ENCODE measurements around the gene GRB7. TPM values are rescaled to one million over a fixed set of nuclear protein-coding genes. Genes with fewer than 3 reads are reported as not detected.

Gene GRB7
- total and polyA plus RNA-seq, 12 donors: 0.06 to 1.2 (median 0.25) TPM; not detected in 5

DNA sequence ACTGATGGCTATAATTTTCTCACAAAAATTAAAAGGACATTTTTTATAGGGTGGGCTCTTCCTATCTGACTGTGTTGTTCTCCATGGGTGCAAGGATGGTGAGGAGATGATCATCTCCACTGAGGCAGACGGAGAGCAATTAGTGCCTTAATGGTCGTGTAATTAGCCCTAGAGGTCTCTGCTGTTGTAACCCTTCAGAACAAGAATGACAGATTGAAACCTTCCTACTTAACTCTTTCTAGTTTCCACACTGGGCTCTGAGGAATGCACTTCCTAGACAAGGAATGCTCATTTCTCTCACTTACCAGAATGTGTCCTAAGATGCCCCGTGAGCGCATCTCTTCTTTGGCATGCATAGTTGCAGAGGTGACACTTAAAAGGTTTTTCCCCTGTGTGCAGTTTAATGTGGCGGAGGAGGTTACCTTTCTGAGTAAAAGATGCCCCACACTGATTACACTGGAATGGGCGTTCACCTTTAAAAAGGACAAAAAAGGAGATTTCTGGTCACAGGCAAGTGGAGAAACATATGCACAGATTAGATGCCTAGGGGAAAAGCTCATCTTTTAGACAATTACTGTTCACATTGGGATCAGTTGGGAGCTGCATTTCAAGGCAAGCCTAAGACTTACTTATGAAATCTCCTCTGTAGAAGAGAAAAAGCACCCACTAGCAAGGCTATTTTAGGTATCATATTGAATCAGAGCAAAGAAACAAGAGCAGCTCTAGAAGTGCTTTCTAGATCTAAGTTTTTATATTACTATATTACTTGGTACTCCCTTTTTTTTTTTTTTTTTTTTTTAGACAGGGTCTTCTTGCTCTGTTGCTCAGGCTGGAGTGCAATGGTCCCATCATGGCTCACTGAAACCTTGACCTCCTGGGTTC lies 53.6 kb downstream of the GRB7 start:
- WGBS, 4 donors: 32 to 49% (median 39%) methylated on average over 6 of the region's 6 CpGs
- H3K4me1 ChIP-seq (replicated peaks in 1 of 2): no peaks in the 10 kb centered on the region
- H3K9me3 ChIP-seq (replicated peaks in 1 of 3): no peaks in the 10 kb centered on the region
- H3K27me3 ChIP-seq: peaks cover 3% of the 10 kb centered on the region
- DNase-seq: no peak
- no peak for TF ChIP-seq POLR2A (IDR thresholded peaks at IDR 0.05)
- no peak for TF ChIP-seq CTCF (IDR thresholded peaks at IDR 0.05)
- H3K27ac ChIP-seq: no peak overlapping the region
- H3K4me3 ChIP-seq: no peak overlapping the region
- intact Hi-C loops (cut with DNase I): no loop called here
- H3K36me3 ChIP-seq (replicated peaks in 1 of 2): no peaks in the 10 kb centered on the region

DNA sequence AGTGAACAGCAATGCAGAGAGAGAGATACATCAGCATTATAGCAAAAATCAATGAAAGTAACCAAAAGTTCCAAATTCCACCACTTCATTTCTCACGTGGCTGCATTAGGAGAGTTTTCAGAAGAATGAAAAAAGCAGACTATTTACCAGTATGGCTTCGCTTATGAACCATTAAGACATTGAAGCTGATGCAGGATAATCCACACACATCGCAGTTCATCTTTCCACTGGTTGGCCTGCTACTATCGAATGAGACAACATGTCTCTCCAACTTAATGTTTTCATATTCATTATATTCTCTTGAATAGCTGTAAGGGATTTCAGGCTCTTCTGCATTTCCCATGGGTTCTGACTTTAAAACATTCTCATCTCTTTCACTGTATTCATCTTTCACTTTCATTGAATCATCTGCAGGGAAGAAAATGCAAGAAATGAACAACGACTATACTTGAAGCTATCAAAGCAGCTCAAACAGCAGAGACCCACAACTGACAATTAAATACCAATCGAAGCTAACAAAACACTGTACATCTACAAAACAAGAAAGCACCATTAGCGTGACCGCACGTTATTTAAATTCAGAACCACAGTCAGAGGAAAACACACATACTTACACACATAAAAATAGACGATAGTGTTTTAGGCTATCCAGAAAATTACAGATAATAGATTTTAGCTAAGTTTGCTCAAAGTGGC lies 54.9 kb downstream of the GRB7 start:
- H3K27ac ChIP-seq: no peak overlapping the region
- H3K27me3 ChIP-seq: peaks cover 3% of the 10 kb centered on the region
- no peaks in the 10 kb centered on the region for H3K36me3 ChIP-seq (replicated peaks in 1 of 2)
- TF ChIP-seq POLR2A (IDR thresholded peaks at IDR 0.05): no peak
- no peaks in the 10 kb centered on the region for H3K4me1 ChIP-seq (replicated peaks in 1 of 2)
- no peak for DNase-seq
- intact Hi-C loops (cut with DNase I): no loop called here
- no peak overlapping the region for H3K4me3 ChIP-seq
- WGBS, 4 donors: 77 to 80% (median 79%) methylated on average over 10 of the region's 10 CpGs
- H3K9me3 ChIP-seq (replicated peaks in 1 of 3): no peaks in the 10 kb centered on the region

GRCh38 chr17:39793301-39793872 lies 55.6 kb downstream of the GRB7 start:
- 45 to 56% (median 52%) methylated on average over 3 of the region's 3 CpGs for WGBS, 4 donors
- Histone ChIP-seq H3K9me3 (replicated peaks in 1 of 3) (no peaks in the 10 kb centered on the region), H3K4me1 (replicated peaks in 1 of 2) (no peaks in the 10 kb centered on the region), H3K4me3 (no peak overlapping the region), H3K27ac (no peak overlapping the region), H3K27me3 (peaks cover 3% of the 10 kb centered on the region), H3K36me3 (replicated peaks in 1 of 2) (no peaks in the 10 kb centered on the region)
- DNase-seq: no peak
- TF ChIP-seq CTCF (IDR thresholded peaks at IDR 0.05) (no peak), POLR2A (IDR thresholded peaks at IDR 0.05) (no peak)
- intact Hi-C loops (cut with DNase I): no loop called here

GRCh38 chr17:39794249-39794970 lies 56.7 kb downstream of the GRB7 start:
- intact Hi-C loops (cut with DNase I): no loop called here
- H3K4me3 ChIP-seq: no peak overlapping the region
- TF ChIP-seq CTCF (IDR thresholded peaks at IDR 0.05): no peak
- no peak for TF ChIP-seq POLR2A (IDR thresholded peaks at IDR 0.05)
- H3K27me3 ChIP-seq: peaks cover 1% of the 10 kb centered on the region
- no peaks in the 10 kb centered on the region for H3K4me1 ChIP-seq (replicated peaks in 1 of 2)
- 75 to 84% (median 78%) methylated on average over 2 of the region's 2 CpGs for WGBS, 4 donors
- DNase-seq: no peak
- H3K36me3 ChIP-seq (replicated peaks in 1 of 2): no peaks in the 10 kb centered on the region
- H3K27ac ChIP-seq: no peak overlapping the region
- H3K9me3 ChIP-seq (replicated peaks in 1 of 3): no peaks in the 10 kb centered on the region

Small RNA genes lying within 50 kb of the gene (microRNA-seq; reads per million reads assigned to microRNA genes)
- 0 to 1.9 (median 1.1) reads per million in 3 donors for gene MIR4728

Small RNA genes lying within 50 kb of the gene (small RNA-seq; reads per million reads assigned to genes)
- 0 reads per million in 2 donors for gene MIR4728

Other genes with a start within 250 kb of the GRB7 start
- gene NEUROD2, start 130.0 kb upstream of the GRB7 start, total RNA-seq: not detected
- gene NEUROD2, start 130.0 kb upstream of the GRB7 start, polyA plus RNA-seq: under 1 TPM in 1 of 3 donors, not detected in 2; 0.08 TPM
- gene PPP1R1B, start 111.0 kb upstream of the GRB7 start, total RNA-seq: 10 to 100 TPM in 3 of 9 donors, 1 to 10 TPM in 3, under 1 TPM in 2, not detected in 1; 0.32 to 39.7 (median 3.4) TPM
- gene PPP1R1B, start 111.0 kb upstream of the GRB7 start, polyA plus RNA-seq: 10 to 100 TPM; 37.5 to 58.0 (median 46.9) TPM
- gene STARD3, start 100.8 kb upstream of the GRB7 start, total RNA-seq: 100 to 1,000 TPM in 3 of 9 donors, 10 to 100 TPM in 6; 38.6 to 129 (median 85.1) TPM
- gene STARD3, start 100.8 kb upstream of the GRB7 start, polyA plus RNA-seq: 100 to 1,000 TPM; 101 to 220 (median 102) TPM
- 10 to 100 TPM in 1 of 9 donors, 1 to 10 TPM in 5, under 1 TPM in 2, not detected in 1; 0.78 to 13.6 (median 1.6) TPM for gene TCAP, start 72.6 kb upstream of the GRB7 start, total RNA-seq
- gene TCAP, start 72.6 kb upstream of the GRB7 start, polyA plus RNA-seq: 10 to 100 TPM in 1 of 3 donors, 1 to 10 TPM in 1, under 1 TPM in 1; 0.92 to 13.4 (median 2.9) TPM
- gene PNMT, start 69.5 kb upstream of the GRB7 start, total RNA-seq: 100 to 1,000 TPM in 3 of 9 donors, 10 to 100 TPM in 1, 1 to 10 TPM in 3, under 1 TPM in 1, not detected in 1; 0.47 to 366 (median 8.4) TPM
- gene PNMT, start 69.5 kb upstream of the GRB7 start, polyA plus RNA-seq: 100 to 1,000 TPM; 185 to 593 (median 477) TPM
- 10 to 100 TPM; 15.1 to 35.1 (median 22.4) TPM for gene PGAP3, start 49.9 kb upstream of the GRB7 start, total RNA-seq
- 10 to 100 TPM in 2 of 3 donors, 1 to 10 TPM in 1; 7.6 to 24.2 (median 23.0) TPM for gene PGAP3, start 49.9 kb upstream of the GRB7 start, polyA plus RNA-seq
- gene ERBB2, start 37.9 kb upstream of the GRB7 start, total RNA-seq: 10 to 100 TPM in 6 of 9 donors, 1 to 10 TPM in 3; 7.4 to 16.9 (median 12.1) TPM
- gene ERBB2, start 37.9 kb upstream of the GRB7 start, polyA plus RNA-seq: 10 to 100 TPM in 1 of 3 donors, 1 to 10 TPM in 2; 4.8 to 12.3 (median 8.3) TPM
- 100 to 1,000 TPM in 1 of 9 donors, 10 to 100 TPM in 8; 41.9 to 210 (median 47.4) TPM for gene MIEN1, start 7.4 kb upstream of the GRB7 start, total RNA-seq
- 100 to 1,000 TPM in 2 of 3 donors, 10 to 100 TPM in 1; 79.9 to 130 (median 108) TPM for gene MIEN1, start 7.4 kb upstream of the GRB7 start, polyA plus RNA-seq
- 1 to 10 TPM in 5 of 9 donors, under 1 TPM in 4; 0.06 to 3.6 (median 1.0) TPM for gene IKZF3, start 126.4 kb downstream of the GRB7 start, total RNA-seq
- gene IKZF3, start 126.4 kb downstream of the GRB7 start, polyA plus RNA-seq: under 1 TPM; 0.37 to 0.88 (median 0.46) TPM
- gene ZPBP2, start 130.3 kb downstream of the GRB7 start, total RNA-seq: not detected
- gene ZPBP2, start 130.3 kb downstream of the GRB7 start, polyA plus RNA-seq: not detected
- 1 to 10 TPM in 5 of 9 donors, under 1 TPM in 3, not detected in 1; 0.53 to 3.0 (median 1.1) TPM for gene GSDMB, start 180.7 kb downstream of the GRB7 start, total RNA-seq
- 10 to 100 TPM in 2 of 3 donors, under 1 TPM in 1; 0.51 to 11.7 (median 10.0) TPM for gene GSDMB, start 180.7 kb downstream of the GRB7 start, polyA plus RNA-seq
- gene ORMDL3, start 189.7 kb downstream of the GRB7 start, total RNA-seq: 10 to 100 TPM; 29.1 to 76.7 (median 51.6) TPM
- gene ORMDL3, start 189.7 kb downstream of the GRB7 start, polyA plus RNA-seq: 100 to 1,000 TPM in 1 of 3 donors, 10 to 100 TPM in 2; 40.4 to 102 (median 52.1) TPM
- gene LRRC3C, start 189.8 kb downstream of the GRB7 start, total RNA-seq: not detected
- gene LRRC3C, start 189.8 kb downstream of the GRB7 start, polyA plus RNA-seq: not detected
- 1 to 10 TPM in 4 of 9 donors, under 1 TPM in 1, not detected in 4; 0.14 to 2.2 (median 1.4) TPM for gene GSDMA, start 225.1 kb downstream of the GRB7 start, total RNA-seq
- gene GSDMA, start 225.1 kb downstream of the GRB7 start, polyA plus RNA-seq: under 1 TPM in 2 of 3 donors, not detected in 1; 0.20 to 0.53 TPM
- 100 to 1,000 TPM in 4 of 9 donors, 10 to 100 TPM in 5; 78.8 to 123 (median 98.2) TPM for gene PSMD3, start 242.9 kb downstream of the GRB7 start, total RNA-seq
- 100 to 1,000 TPM in 1 of 3 donors, 10 to 100 TPM in 2; 42.8 to 109 (median 54.5) TPM for gene PSMD3, start 242.9 kb downstream of the GRB7 start, polyA plus RNA-seq